Keratinocyte (primary cell): ENCODE data around the gene IL1RAPL2. TPM values are rescaled to one million over a fixed set of nuclear protein-coding genes. Genes with fewer than 3 reads are reported as not detected.

ENCODE experiments used
- DNase-seq: peaks from one replicate; pipeline ENCODE4 v3.0.0-alpha.2; 2011; ENCODE audit warnings: low read depth, missing footprints, low spot score
- FAIRE-seq: peaks from 2 replicates; lab custom pipeline; 2011; peaks lifted over from hg19 to GRCh38; lab: Jason Lieb, UNC
- H2AFZ ChIP-seq: 2 replicates; pipeline ENCODE4 v1.6.0; 2012; ENCODE audit warnings: low read length, control low read depth, inconsistent platforms; ENCODE audit not compliant: control insufficient read depth
- H3K27ac ChIP-seq: 2 replicates; pipeline ENCODE4 v1.5.1; 2011; ENCODE audit warnings: low read length; ENCODE audit not compliant: control insufficient read depth, insufficient read depth
- H3K27me3 ChIP-seq: 3 replicates; pipeline ENCODE4 v1.6.0; 2011; ENCODE audit warnings: low read length; ENCODE audit not compliant: control insufficient read depth, insufficient read depth; ENCODE audit errors: extremely low read depth
- H3K36me3 ChIP-seq, 2 experiments: 2 replicates in 1 of 2; 3 replicates in 1 of 2; pipeline ENCODE4 v1.5.1; 2011; ENCODE audit warnings: low read length in 2 of 2, mild to moderate bottlenecking in 1 of 2; ENCODE audit not compliant: control insufficient read depth in 2 of 2, insufficient read depth in 2 of 2; ENCODE audit errors: extremely low read depth in 1 of 2
- H3K4me1 ChIP-seq: 3 replicates; pipeline ENCODE4 v1.5.1; 2011; ENCODE audit warnings: low read length; ENCODE audit not compliant: control insufficient read depth, insufficient read depth; ENCODE audit errors: extremely low read depth
- H3K4me2 ChIP-seq: 3 replicates; pipeline ENCODE4 v1.6.0; 2011; ENCODE audit warnings: low read depth, low read length; ENCODE audit not compliant: control insufficient read depth, insufficient read depth; ENCODE audit errors: extremely low read depth
- H3K4me3 ChIP-seq, 3 experiments: fragments of 200-600 bp in 1 of 3; sonication (generic) in 1 of 3; 2 replicates in 2 of 3; 3 replicates in 1 of 3; pipeline ENCODE4 v1.5.1; 2011 to 2016; ENCODE audit warnings: low read length in 3 of 3, mild to moderate bottlenecking in 3 of 3, control low read depth in 2 of 3, inconsistent platforms in 1 of 3, low read depth in 1 of 3, mixed read lengths in 1 of 3, mixed run types in 1 of 3, moderate library complexity in 1 of 3; ENCODE audit not compliant: control insufficient read depth in 2 of 3, insufficient read depth in 2 of 3; ENCODE audit errors: extremely low read depth in 1 of 3
- H3K79me2 ChIP-seq: 2 replicates; pipeline ENCODE4 v1.6.0; 2012; ENCODE audit warnings: low read length; ENCODE audit not compliant: control insufficient read depth, insufficient read depth
- H3K9ac ChIP-seq: 3 replicates; pipeline ENCODE4 v1.6.0; 2011; ENCODE audit warnings: low read length; ENCODE audit not compliant: control insufficient read depth, insufficient read depth; ENCODE audit errors: extremely low read depth
- H3K9me1 ChIP-seq: 3 replicates; pipeline ENCODE4 v1.6.0; 2011; ENCODE audit warnings: low read length; ENCODE audit not compliant: control insufficient read depth, insufficient read depth; ENCODE audit errors: extremely low read depth
- H3K9me3 ChIP-seq: 2 replicates; pipeline ENCODE4 v1.5.1; 2012; ENCODE audit warnings: low read depth, low read length; ENCODE audit not compliant: control insufficient read depth
- H4K20me1 ChIP-seq: 3 replicates; pipeline ENCODE4 v1.6.0; 2011; ENCODE audit warnings: low read length; ENCODE audit not compliant: control insufficient read depth, insufficient read depth; ENCODE audit errors: extremely low read depth
- CTCF ChIP-seq, 3 experiments: IDR thresholded peaks in 1 of 3; conservative IDR thresholded peaks in 1 of 3; optimal IDR thresholded peaks in 1 of 3; 2 replicates in 2 of 3; 3 replicates in 1 of 3; pipeline versions ENCODE3 to v1.5.1; 2011; ENCODE audit warnings: low read length in 3 of 3, mild to moderate bottlenecking in 3 of 3, moderate library complexity in 2 of 3, control low read depth in 1 of 3, inconsistent platforms in 1 of 3; ENCODE audit not compliant: insufficient read depth in 2 of 3; ENCODE audit errors: extremely low read depth in 1 of 3
- EZH2 ChIP-seq: IDR thresholded peaks from one replicate; pipeline ENCODE4 v1.6.1; 2012; ENCODE audit warnings: inconsistent platforms, mild to moderate bottlenecking, low read length, moderate library complexity
- dilution Hi-C: fragments of 300-500 bp; cut with MboI; formaldehyde crosslinking; loops from one replicate; pipeline ENCODE4 v1.7.0; 2020; ENCODE audit warnings: low sequenced_read_pairs; ENCODE audit not compliant: extremely low pct_ligation_motif_present
- polyA plus RNA-seq, 5 experiments: library from polyadenylated mRNA; depleted of rRNA in 3 of 5; stranded (reverse) in 3 of 5; stranded (forward) in 1 of 5; unstranded in 1 of 5; fragments of >200 nt; gene quantifications; 1 replicate in 1 of 5; 2 replicates in 3 of 5; 3 replicates in 1 of 5; pipeline versions ENCODE4 v1.2.1 to v1.2.3, GENCODE V29; 2011 to 2012; ENCODE audit warnings: missing spikeins in 2 of 5, low read depth in 1 of 5, low replicate concordance in 1 of 5

The IL1RAPL2 gene
- polyA plus RNA-seq, 1 donor (not counting 4 experiments of a cell fraction or from before 2014, with no cell fraction given): 0.24 TPM

GRCh38 chrX:104707042-104707441, 141.0 kb downstream of the IL1RAPL2 start:
- dilution Hi-C loops: no loop called here
- H3K9me3 ChIP-seq: no peaks in the 10 kb centered on the region
- H3K36me3 ChIP-seq: no peaks in the 10 kb centered on the region
- no peak for DNase-seq
- H3K4me3 ChIP-seq: no peak overlapping the region
- H3K27me3 ChIP-seq: peaks cover 5% of the 10 kb centered on the region
- no peak overlapping the region for H3K27ac ChIP-seq
- H2AFZ ChIP-seq: no peak overlapping the region
- FAIRE-seq: no peak
- no peak overlapping the region for H3K9ac ChIP-seq
- no peaks in the 10 kb centered on the region for H3K4me1 ChIP-seq
- TF ChIP-seq EZH2 (no peak), CTCF (optimal IDR thresholded peaks at IDR 0.05 in 1 of 3, IDR thresholded peaks at IDR 0.05 in 1 of 3, conservative IDR thresholded peaks at IDR 0.05 in 1 of 3; ENCODE audit: extremely low read depth in 1 of 3, insufficient read depth in 2 of 3, low read length in 3 of 3) (no peak)
- no peaks in the 10 kb centered on the region for H3K9me1 ChIP-seq
- no peak overlapping the region for H3K4me2 ChIP-seq
- no peaks in the 10 kb centered on the region for H4K20me1 ChIP-seq
- H3K79me2 ChIP-seq: no peaks in the 10 kb centered on the region

GRCh38 chrX:104707572-104707971, 141.6 kb downstream of the IL1RAPL2 start:
- no peaks in the 10 kb centered on the region for H3K79me2 ChIP-seq
- H3K4me1 ChIP-seq: no peaks in the 10 kb centered on the region
- no peaks in the 10 kb centered on the region for H4K20me1 ChIP-seq
- no peaks in the 10 kb centered on the region for H3K9me1 ChIP-seq
- dilution Hi-C loops: no loop called here
- no peaks in the 10 kb centered on the region for H3K9me3 ChIP-seq
- no peak overlapping the region for H2AFZ ChIP-seq
- no peaks in the 10 kb centered on the region for H3K36me3 ChIP-seq
- H3K9ac ChIP-seq: no peak overlapping the region
- no peak overlapping the region for H3K4me3 ChIP-seq
- DNase-seq (no peak), FAIRE-seq (no peak)
- peaks cover 5% of the 10 kb centered on the region for H3K27me3 ChIP-seq
- H3K27ac ChIP-seq: no peak overlapping the region
- TF ChIP-seq EZH2 (no peak), CTCF (optimal IDR thresholded peaks at IDR 0.05 in 1 of 3, IDR thresholded peaks at IDR 0.05 in 1 of 3, conservative IDR thresholded peaks at IDR 0.05 in 1 of 3; ENCODE audit: extremely low read depth in 1 of 3, insufficient read depth in 2 of 3, low read length in 3 of 3) (no peak)
- H3K4me2 ChIP-seq: no peak overlapping the region
